ENCODE measurements around the gene PAGE5. TPM values are rescaled to one million over a fixed set of nuclear protein-coding genes. Genes with fewer than 3 reads are reported as not detected.

The PAGE5 gene, protein sequence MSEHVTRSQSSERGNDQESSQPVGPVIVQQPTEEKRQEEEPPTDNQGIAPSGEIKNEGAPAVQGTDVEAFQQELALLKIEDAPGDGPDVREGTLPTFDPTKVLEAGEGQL
- not detected for total RNA-seq

GRCh38 chrX:55220119-55220794 is at the start of gene PAGE5:
TSS of gene PAGE5 (plus strand) at chrX:55220346. CDS start at chrX:55221383, 1,037 bp downstream.

GRCh38 chrX:55264816-55265215 is 44.7 kb downstream of the PAGE5 start, which contains the start of gene PAGE3:
TSS of gene PAGE3 (minus strand) at chrX:55264916. CDS start at chrX:55263903, 1,013 bp downstream.

Other genes starting within 250 kb of the PAGE5 start
- gene PFKFB1, start 226.2 kb upstream of the PAGE5 start, total RNA-seq = 0.31 TPM
- gene APEX2, start 220.0 kb upstream of the PAGE5 start, total RNA-seq = 2.2 TPM
- gene ALAS2, start 189.4 kb upstream of the PAGE5 start, total RNA-seq = 16.0 TPM
- not detected for gene PAGE2B, start 145.3 kb upstream of the PAGE5 start, total RNA-seq
- not detected for gene PAGE2, start 131.3 kb upstream of the PAGE5 start, total RNA-seq
- gene PAGE3, start 44.6 kb downstream of the PAGE5 start, total RNA-seq = not detected
- gene MAGEH1, start 231.8 kb downstream of the PAGE5 start, total RNA-seq = 79.5 TPM

Data from parietal lobe (tissue), 1 donor.